Subcutaneous adipose tissue (tissue), 4 donors: ENCODE data around the gene CCDC85B. TPM values are rescaled to one million over a fixed set of nuclear protein-coding genes. Genes with fewer than 3 reads are reported as not detected.

Source experiments
- CTCF ChIP-seq: fragments of 450-650 bp; IDR thresholded peaks from one replicate; pipeline ENCODE4 v1.5.1; 2016; ENCODE audit warnings: low read depth, mild to moderate bottlenecking, control low read depth, antibody characterized with exemption, moderate library complexity
- total RNA-seq, 4 donors: library from RNA; depleted of rRNA; stranded (reverse); fragments of >200 nt; gene quantifications; one replicate each; pipeline ENCODE4 v1.1.0, GENCODE V29; 2016

CCDC85B gene
- total RNA-seq, 4 donors from 2014 or later, result 15.7 to 59.9 (median 29.3) TPM

GRCh38 chr11:65919573-65920371, 29.3 kb downstream of the CCDC85B start:
- no peak for TF ChIP-seq CTCF

DNA sequence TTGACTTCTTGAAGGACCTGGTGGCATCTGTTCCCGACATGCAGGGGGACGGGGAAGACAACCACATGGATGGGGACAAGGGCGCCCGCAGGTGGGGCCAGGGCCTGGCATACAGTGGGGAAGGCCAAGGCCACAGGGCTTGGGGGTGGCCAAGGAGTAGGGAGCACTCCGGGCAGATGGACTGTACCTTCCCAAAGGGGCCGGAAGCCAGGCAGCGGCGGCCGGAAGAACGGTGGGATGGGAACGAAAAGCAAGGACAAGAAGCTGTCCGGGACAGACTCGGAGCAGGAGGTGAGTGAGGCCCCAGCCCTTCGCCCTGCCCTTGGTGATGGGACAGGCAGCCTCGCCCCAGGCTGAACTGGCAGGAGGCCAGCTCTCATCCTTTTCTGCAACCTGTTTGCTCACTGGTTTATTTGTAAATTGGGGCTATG, 29.9 kb downstream of the CCDC85B start:
- TF ChIP-seq CTCF, result no peak

GRCh38 chr11:65921033-65921555, 30.6 kb downstream of the CCDC85B start:
- no peak for TF ChIP-seq CTCF

DNA sequence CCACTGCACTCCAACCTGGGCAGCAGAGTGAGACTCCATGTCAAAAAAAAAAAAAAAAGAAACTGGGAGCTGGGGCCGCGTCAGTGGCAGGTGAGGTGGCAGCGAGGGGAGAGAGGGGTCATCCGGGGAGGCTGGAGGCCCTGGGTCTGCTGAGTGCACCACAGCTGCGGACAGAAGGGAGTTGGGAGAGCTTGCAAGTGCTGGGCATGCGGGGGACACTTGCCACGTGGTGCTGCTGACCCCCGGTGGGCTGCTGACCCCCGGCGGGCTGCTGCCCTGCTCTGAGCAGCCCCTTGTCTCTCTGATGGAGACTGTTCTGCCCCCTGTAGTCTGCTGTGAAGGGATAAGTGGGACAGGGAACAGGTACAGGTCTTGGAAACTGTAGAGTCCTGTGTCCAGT, 31.4 kb downstream of the CCDC85B start:
- no peak for TF ChIP-seq CTCF

DNA sequence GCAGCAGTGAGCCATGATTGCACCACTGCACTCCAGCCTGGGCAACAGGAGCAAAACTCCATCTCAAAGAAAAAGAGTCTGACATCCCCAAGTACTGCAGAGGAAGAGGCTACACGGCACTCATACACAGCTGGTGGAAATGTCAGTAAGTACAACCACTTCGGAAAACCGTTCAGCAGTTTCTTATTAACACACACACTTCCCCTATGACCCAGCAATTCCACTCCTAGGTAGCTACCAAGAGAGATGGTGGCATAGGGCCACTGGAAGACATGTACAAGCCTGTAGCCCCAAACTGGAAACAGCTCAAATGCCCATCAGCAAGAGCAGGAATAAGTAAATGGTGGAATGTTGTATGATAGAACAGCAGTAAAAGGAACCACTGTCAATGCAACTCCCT, 32.1 kb downstream of the CCDC85B start:
- no peak for TF ChIP-seq CTCF

DNA sequence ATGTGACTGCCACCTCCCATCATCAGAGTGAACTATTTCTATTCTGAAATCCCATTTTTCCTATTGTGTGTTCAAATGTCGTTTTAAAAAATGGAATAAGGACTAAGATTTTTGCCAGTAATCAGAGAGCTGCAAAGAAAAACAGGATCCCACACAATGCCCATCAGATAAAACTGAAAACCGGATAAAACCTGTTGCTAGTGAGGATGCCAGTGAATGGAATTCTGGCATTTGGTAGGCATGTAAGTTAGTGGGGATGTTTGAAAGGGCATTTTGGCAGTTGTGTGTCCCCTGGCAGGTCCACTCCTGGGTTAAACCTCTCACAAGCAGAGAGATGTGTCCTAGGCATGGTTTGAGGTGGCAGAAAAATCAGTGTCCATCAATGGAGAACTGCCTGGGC, 34.9 kb downstream of the CCDC85B start:
- TF ChIP-seq CTCF, result no peak

- TF ChIP-seq CTCF, result no peak
Measured at GRCh38 chr11:65927904-65928397, 37.5 kb downstream of the CCDC85B start.
